NCI-H226 (cell line): Measurements from ENCODE around the gene PUS7L.
"Not testable (repeated sequence)": the region's sequence is repeated elsewhere in the genome, so short reads cannot be mapped to it uniquely, and the experiment has no call there.

Source experiments
- DNase-seq: peaks from one replicate; pipeline ENCODE4 v3.0.0-alpha.2; 2015

Gene PUS7L

GRCh38 chr12:43749016-43749415 is 9.6 kb downstream of the PUS7L start:
- DNase-seq = no peak

DNA sequence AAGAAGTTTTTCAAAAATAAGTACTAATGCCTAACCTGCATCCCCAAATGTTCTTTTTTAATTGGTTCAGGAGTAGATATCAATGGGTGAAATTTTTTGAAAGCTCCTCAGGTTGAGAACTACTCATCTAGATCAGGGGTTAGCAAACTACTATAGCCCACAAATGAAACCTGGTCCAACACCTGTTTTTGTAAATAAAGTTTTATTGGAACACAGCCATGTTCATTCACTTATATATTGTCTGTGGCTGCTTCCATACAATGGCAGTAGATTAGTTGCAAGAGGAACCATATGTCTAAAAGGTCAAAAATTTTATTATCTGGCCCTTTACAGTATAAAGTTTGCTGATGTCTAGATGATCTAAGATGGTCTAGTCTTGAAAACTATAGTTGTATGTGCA is 13.8 kb downstream of the PUS7L start:
- DNase-seq = no peak

DNA sequence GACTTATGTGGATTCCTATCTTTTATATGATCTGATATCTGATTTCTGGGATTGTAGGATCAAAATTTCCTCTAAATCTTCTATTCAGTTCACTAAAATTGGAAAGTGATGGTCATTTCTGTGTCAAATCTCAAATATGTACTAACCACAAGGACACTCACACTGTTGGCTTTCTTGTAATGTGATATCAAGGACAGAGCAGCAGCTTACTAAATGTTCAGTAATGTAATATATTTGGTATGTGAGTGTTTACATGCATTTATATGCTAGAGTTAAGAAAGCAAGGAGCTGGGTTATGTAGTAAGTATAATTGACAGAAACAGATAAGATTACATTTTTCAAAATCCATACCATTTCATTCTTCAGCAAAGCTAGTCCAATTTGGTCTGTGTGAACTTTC is 16.5 kb downstream of the PUS7L start:
- peak; percentile 81 for DNase-seq

DNA sequence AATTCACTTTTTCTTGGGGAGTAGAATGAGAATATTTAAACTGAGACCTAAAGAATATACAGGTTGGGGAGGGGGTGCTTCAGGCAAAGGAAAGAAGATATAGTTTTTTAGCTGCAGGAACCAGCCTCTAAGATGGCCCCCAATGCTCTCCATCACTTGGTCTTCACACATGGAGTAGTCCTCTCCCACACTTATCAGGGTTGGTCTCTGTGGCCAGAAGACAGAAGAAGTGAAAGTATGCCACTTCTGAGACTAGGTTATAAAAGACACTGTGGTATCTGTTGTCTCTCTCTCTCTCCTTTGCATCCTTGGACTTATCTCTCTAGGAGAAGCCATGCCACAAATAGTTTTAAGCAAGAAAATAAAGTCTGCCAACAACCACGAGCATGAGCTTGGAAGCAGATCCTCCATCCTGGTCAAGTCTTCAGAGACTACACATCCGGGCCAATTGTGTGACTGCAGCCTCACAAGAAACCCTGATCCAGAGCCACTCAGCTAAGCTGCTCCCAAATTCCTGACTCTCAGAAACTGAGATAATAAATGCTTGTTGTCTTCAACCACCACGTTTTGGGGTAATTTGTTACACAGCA is 18.0 kb downstream of the PUS7L start:
- peak; percentile 45 for DNase-seq

DNA sequence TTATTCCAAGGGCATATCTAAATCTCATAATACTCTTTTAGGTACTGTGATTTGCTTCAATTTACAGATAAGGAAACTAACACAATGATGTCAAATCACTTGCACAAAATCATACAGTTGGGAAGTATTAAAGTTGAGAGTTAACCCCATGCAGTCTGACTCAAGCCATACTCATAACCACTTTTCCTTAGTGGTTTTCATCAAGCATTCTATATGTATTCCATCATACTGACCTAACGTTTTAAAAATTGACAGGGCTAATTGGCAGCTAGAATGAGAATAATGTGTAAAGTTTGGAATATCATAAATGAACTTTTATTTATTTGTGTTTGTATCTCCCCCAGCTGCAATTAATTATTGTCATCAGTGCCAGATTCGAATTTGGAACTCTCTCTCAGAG is 20.9 kb downstream of the PUS7L start:
- DNase-seq = peak; percentile 39

DNA sequence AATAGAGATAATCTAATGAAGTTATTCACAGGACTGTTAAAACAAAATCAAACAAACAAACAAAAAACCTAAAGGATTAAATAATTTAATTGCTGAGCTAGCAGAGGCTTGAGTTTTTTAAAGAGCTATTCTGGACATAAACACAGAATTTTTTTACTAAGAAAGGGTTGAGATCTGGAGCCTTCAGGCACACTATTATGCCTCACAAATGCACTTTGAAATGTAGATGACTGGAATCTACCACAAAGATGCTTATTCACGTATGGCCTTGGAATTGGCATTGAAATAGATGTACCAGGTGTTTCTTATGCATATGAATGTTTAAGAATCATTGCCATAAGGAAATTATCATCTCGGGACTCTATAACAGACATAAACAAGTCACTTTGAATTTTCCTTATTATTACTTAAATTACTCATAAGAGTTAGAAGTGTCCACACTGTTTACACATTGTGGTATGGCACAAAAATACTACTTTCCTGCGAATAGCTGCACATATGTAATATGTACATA is 21.6 kb downstream of the PUS7L start:
- DNase-seq = no peak

GRCh38 chr12:43733687-43734086 is 24.9 kb downstream of the PUS7L start:
- DNase-seq = no peak

DNA sequence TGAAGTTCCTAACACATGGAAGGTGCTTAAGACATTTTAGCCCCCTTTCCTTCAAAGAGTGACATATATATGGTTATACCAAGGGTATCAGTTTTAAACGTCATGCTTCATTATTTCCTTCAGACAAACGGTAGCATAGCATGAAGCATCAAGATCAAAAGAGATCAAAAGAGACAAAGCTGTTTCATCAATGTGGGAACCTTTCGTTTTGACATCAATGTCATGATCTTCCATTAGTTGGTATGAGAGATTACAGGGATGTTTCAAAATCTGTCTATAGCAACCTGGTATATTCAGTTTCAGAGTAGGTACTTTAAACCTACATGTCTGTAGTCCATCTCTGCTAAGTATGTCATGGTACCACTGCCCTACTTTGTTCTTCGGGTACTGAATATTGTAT is 28.3 kb downstream of the PUS7L start:
- no peak for DNase-seq

DNA sequence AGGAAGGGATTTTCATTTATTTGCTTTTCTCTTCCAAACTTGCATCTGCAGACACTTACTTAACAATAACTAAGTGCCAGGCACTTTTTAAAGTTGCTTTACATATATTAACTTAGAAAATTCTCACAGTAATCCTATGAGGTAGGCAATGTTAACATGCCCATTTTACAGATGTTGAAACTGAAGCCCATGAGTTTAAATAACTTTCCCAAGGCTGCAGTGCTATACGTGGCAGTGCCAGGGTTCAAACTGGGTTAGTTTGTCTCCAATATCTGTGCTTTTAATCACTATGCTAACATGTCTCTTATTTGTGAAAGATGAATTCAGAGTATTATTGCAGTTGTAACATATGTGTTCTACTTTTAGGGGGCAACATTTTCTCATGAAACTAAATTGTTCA is 29.9 kb downstream of the PUS7L start:
- DNase-seq = no peak

DNA sequence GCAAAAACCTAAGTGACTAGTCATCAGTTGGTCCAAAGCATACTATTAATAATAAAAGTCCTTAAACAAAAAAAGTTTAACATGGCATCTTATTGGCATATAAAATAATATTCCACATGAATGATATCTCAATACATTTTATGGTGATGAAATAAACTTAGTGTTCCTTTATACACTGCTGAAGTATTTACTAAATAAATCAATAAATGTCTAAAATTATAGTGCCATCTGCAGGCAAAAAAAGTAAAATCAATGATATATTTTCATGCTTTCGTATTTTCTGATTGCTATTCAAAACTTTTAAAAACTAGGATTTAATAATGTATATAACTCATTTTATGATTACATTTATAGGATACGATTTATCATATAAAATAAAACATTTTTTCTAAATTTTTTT is 30.5 kb downstream of the PUS7L start:
- no peak for DNase-seq

- DNase-seq = no peak
These were observed 35.5 kb downstream of the PUS7L start for GRCh38 chr12:43723134-43723533.

DNA sequence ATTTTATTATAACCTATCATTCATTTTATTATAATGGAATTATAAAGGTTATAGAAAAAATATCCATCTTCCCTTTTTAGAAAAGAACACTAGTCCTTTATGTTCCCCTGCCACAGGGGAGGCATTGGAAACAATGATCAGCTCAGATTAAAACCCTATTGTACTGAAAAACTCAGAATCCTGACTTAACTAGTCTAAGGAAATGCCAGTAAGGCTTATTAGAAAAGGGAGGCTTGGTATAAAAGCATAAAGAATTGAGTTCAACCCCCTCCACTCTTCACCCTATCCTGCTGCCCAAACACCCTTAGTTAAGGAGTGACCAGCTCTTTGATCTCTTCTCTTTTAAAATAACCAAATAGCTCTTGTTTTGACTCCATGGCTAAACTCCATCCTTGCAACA is 36.0 kb downstream of the PUS7L start:
- DNase-seq = no peak

DNA sequence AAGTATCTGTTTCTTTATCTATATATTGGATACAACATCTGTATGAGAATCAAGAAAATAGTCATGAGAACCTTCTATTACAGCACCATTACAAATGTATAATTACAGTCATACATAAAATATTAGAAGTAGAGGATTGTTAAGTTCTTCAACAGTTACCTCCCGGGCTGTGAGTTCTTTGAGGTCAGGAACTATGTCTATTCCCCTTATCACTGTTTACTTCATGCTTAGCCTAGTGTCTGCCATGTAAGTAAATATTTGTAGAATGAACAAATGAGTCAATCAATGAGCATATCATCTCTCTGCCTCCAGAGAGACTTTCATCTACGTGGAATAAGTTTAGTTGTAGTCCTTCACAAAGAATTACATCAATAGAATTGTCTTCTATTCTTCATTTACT is 47.2 kb downstream of the PUS7L start:
- DNase-seq = no peak

GRCh38 chr12:43703772-43704171 is 54.8 kb downstream of the PUS7L start:
- DNase-seq = not testable (repeated sequence)

- not testable (repeated sequence) for DNase-seq
These were observed 57.4 kb downstream of the PUS7L start for GRCh38 chr12:43701194-43701593.

- no peak for DNase-seq
These were observed 62.4 kb downstream of the PUS7L start for GRCh38 chr12:43696154-43696553.

DNA sequence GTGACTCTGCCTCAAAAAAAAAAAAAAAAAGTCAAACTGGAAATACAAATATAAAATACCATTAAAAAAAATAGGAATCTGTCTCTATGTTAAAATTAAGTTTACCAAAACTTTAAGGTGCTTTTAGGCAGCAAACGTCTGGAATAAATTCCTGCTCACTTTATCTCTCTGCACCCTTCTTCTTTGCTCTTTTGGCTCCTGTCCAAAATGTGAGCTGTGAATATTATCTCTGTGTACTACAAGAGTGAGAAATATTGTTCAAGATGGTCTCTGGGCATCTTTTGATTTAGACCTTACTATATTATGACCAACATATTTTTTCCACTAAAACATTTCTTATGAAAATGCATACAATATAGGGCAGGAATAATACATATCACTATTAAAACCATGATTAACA is 63.7 kb downstream of the PUS7L start:
- DNase-seq = no peak

DNA sequence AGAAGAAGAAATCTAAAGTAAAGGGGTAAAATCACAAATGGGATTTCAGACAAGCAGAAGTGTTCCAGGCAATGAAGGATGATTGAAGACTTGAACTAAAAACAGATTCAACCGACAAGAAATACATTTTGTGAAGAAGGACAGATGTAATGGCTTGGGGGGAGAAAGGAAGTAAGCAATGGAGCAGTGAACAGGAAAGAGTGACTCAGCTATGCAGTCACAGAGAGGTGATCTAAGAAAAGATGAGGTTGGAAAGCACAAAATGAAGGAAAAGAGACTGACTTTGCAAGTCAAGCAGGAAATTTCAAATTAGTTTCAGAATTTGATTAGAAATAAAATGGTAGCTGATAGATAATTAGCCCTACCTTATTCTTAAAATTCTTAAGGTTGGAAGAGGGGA is 66.5 kb downstream of the PUS7L start:
- DNase-seq = peak; percentile 55

- not testable (repeated sequence) for DNase-seq
These were observed 73.1 kb downstream of the PUS7L start for GRCh38 chr12:43685491-43685890.

- no peak for DNase-seq
These were observed 82.3 kb downstream of the PUS7L start for GRCh38 chr12:43676183-43676813.

- DNase-seq = peak; percentile 70
These were observed 83.3 kb downstream of the PUS7L start for GRCh38 chr12:43675048-43675904.

DNA sequence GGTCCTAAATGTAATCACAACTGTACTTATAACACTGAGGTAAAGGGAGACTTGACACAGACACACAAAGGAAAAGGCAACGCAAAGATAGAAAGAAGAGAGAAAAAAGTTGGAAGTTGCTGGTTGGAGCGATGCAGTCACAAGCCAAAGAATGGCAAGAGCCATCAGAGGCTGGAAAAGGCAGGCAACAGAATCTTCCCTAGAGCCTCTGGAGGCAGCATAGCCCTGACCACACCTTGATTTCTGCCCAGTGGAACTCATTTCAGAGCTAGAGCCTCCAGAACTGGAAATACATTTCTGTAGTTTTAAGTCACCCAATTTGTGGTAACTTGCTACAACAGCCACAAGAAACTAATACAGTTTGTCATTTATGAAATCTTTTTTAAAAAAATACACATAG is 89.2 kb downstream of the PUS7L start:
- DNase-seq = no peak
